Body of pancreas (tissue), 4 donors: ENCODE data around the gene GMEB2.

ENCODE experiments used
- POLR2A ChIP-seq, 3 donors: fragments of 450-650 bp; IDR thresholded peaks; one replicate each; pipeline ENCODE4 v1.6.1; 2016; ENCODE audit warnings: antibody characterized with exemption in 3 of 3, mild to moderate bottlenecking in 2 of 3
- TF ChIP-seq, protein P1 (sequence below), 7 experiments: fragments of 450-650 bp in 4 of 7; fragments of 200-600 bp in 3 of 7; sonication (generic) in 3 of 7; IDR thresholded peaks; one replicate each; pipeline ENCODE4 v1.5.1; 2016 to 2019; ENCODE audit warnings: antibody characterized with exemption in 7 of 7

DNA sequence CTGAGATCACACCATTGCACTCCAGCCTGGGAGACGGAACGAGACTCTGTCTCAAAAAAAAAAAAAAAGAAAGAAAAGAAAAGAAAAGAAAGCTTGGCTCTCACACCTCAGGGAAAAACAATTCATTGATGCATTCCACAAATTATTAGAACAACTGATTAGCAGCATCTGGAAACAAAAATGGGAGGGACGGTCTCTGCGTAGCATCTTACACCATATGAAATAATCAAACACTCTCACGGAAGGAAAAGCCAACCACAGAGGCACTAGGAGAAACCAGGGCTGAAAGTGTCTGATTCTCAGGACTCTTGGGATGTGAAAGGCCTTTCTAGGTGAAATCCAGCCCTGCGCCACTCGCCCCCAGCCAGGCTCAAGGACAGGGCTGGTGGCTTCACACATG lies 50.6 kb downstream of the GMEB2 start:
- TF ChIP-seq POLR2A (IDR thresholded peaks at IDR 0.05) = no peak
- TF ChIP-seq, protein P1, sequence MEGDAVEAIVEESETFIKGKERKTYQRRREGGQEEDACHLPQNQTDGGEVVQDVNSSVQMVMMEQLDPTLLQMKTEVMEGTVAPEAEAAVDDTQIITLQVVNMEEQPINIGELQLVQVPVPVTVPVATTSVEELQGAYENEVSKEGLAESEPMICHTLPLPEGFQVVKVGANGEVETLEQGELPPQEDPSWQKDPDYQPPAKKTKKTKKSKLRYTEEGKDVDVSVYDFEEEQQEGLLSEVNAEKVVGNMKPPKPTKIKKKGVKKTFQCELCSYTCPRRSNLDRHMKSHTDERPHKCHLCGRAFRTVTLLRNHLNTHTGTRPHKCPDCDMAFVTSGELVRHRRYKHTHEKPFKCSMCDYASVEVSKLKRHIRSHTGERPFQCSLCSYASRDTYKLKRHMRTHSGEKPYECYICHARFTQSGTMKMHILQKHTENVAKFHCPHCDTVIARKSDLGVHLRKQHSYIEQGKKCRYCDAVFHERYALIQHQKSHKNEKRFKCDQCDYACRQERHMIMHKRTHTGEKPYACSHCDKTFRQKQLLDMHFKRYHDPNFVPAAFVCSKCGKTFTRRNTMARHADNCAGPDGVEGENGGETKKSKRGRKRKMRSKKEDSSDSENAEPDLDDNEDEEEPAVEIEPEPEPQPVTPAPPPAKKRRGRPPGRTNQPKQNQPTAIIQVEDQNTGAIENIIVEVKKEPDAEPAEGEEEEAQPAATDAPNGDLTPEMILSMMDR (IDR thresholded peaks at IDR 0.05) = no peak
